NCI-H524 (cell line): ENCODE data around the gene TBC1D22B.

Experiments
- DNase-seq, 2 experiments: peaks; one replicate each; lab custom pipeline; 2025; lab: John Stamatoyannopoulos, UW

The TBC1D22B gene

GRCh38 chr6:37357288-37357687, 99.7 kb downstream of the TBC1D22B start:
- no peak for DNase-seq

GRCh38 chr6:37357860-37358259, 100.3 kb downstream of the TBC1D22B start:
- DNase-seq, result no peak

GRCh38 chr6:37359039-37359438, 101.5 kb downstream of the TBC1D22B start:
- DNase-seq, result no peak

GRCh38 chr6:37362101-37362828, 104.7 kb downstream of the TBC1D22B start:
- DNase-seq, result peak; percentile 65 to 88

- DNase-seq, result peak in 1 of 2 experiments; percentile 49
Measured at GRCh38 chr6:37365791-37366190, 108.2 kb downstream of the TBC1D22B start.

- DNase-seq, result peak; percentile 44 to 77
Measured at GRCh38 chr6:37366910-37367309, 109.3 kb downstream of the TBC1D22B start.

- DNase-seq, result no peak
Measured at GRCh38 chr6:37368961-37369320, 111.4 kb downstream of the TBC1D22B start.

GRCh38 chr6:37369321-37370201, 112.0 kb downstream of the TBC1D22B start:
- no peak for DNase-seq

- DNase-seq, result peak; percentile 87 to 92
Measured at GRCh38 chr6:37371154-37372083, 113.8 kb downstream of the TBC1D22B start.

GRCh38 chr6:37372116-37372515, 114.5 kb downstream of the TBC1D22B start:
- no peak for DNase-seq

GRCh38 chr6:37373822-37374471, 116.4 kb downstream of the TBC1D22B start:
- no peak for DNase-seq

- DNase-seq, result no peak
Measured at GRCh38 chr6:37375376-37375775, 117.8 kb downstream of the TBC1D22B start.

- DNase-seq, result no peak
Measured at GRCh38 chr6:37376078-37376743, 118.6 kb downstream of the TBC1D22B start.

GRCh38 chr6:37381579-37381978, 124.0 kb downstream of the TBC1D22B start:
- DNase-seq, result peak; percentile 66 to 84
